ENCODE measurements around the gene CCDC144A. TPM values are rescaled to one million over a fixed set of nuclear protein-coding genes. Genes with fewer than 3 reads are reported as not detected.
"Not testable (repeated sequence)": the region's sequence is repeated elsewhere in the genome, so short reads cannot be mapped to it uniquely, and the experiment has no call there.

CCDC144A gene
- total RNA-seq, 4 donors from 2014 or later, result 0.13 to 7.4 (median 0.57) TPM

- TF ChIP-seq POLR2A (IDR thresholded peaks at IDR 0.05) (peak; percentile 78 to 88), CTCF (IDR thresholded peaks at IDR 0.05 in 4 of 5, conservative IDR thresholded peaks at IDR 0.05 in 1 of 5) (no peak)
- Histone ChIP-seq H3K27me3 (no peaks in the 10 kb centered on the region), H3K4me3 (peak within 1 kb of the TSS; percentile 66 to 93 (median 82)), H3K36me3 (no peaks in the 10 kb centered on the region), H3K27ac (peak within 1 kb of the TSS; percentile 93 to 99 (median 96)), H3K4me1 (peaks cover 0 to 4% of the 10 kb centered on the region in 2 donors), H3K9me3 (no peaks in the 10 kb centered on the region)
- peak; percentile 94 to 99 for DNase-seq
- intact Hi-C loops (cut with DNase I; ENCODE audit: low total_unique reads) (loop anchor here (2.0 to 5.0 kb wide), 3 partner anchors 65 to 216 kb away; no protein-coding TSS in a partner anchor), in situ Hi-C loops (cut with MboI; ENCODE audit: low sequenced_read_pairs in 4 of 4) (no loop called here)
- ATAC-seq, result peak; percentile 94
Observed at GRCh38 chr17:16653367-16654041, 36.5 kb upstream of the CCDC144A start, which contains the start of gene ZNF624. Gene ZNF624 (minus strand): TSS chr17:16653850.

GRCh38 chr17:16661217-16661616 lies 28.8 kb upstream of the CCDC144A start:
- Histone ChIP-seq H3K4me3 (no peak overlapping the region), H3K27me3 (peaks cover 0 to 9% (median 0%) of the 10 kb centered on the region in 3 donors), H3K4me1 (no peaks in the 10 kb centered on the region), H3K27ac (no peak overlapping the region), H3K36me3 (no peaks in the 10 kb centered on the region), H3K9me3 (no peaks in the 10 kb centered on the region)
- no peak for TF ChIP-seq CTCF (IDR thresholded peaks at IDR 0.05 in 4 of 5, conservative IDR thresholded peaks at IDR 0.05 in 1 of 5)
- TF ChIP-seq POLR2A (IDR thresholded peaks at IDR 0.05), result no peak
- in situ Hi-C loops (cut with MboI; ENCODE audit: low sequenced_read_pairs in 4 of 4) (no loop called here), intact Hi-C loops (cut with DNase I; ENCODE audit: low total_unique reads) (no loop called here)
- no peak for DNase-seq
- ATAC-seq, result no peak

GRCh38 chr17:16662936-16663335 lies 27.1 kb upstream of the CCDC144A start:
- Histone ChIP-seq H3K27me3 (peaks cover 4 to 21% (median 10%) of the 10 kb centered on the region in 3 donors), H3K36me3 (no peaks in the 10 kb centered on the region), H3K4me1 (peaks cover 0 to 8% of the 10 kb centered on the region in 2 donors), H3K27ac (no peak overlapping the region), H3K4me3 (no peak overlapping the region), H3K9me3 (no peaks in the 10 kb centered on the region)
- in situ Hi-C loops (cut with MboI; ENCODE audit: low sequenced_read_pairs in 4 of 4) (no loop called here), intact Hi-C loops (cut with DNase I; ENCODE audit: low total_unique reads) (no loop called here)
- no peak for DNase-seq
- ATAC-seq, result no peak
- TF ChIP-seq CTCF (IDR thresholded peaks at IDR 0.05 in 4 of 5, conservative IDR thresholded peaks at IDR 0.05 in 1 of 5) (no peak), POLR2A (IDR thresholded peaks at IDR 0.05) (no peak)

- H3K27ac ChIP-seq; in situ Hi-C loops (cut with MboI; ENCODE audit: low sequenced_read_pairs in 4 of 4); intact Hi-C loops (cut with DNase I; ENCODE audit: low total_unique reads); ATAC-seq; H3K9me3 ChIP-seq; H3K36me3 ChIP-seq; H3K4me1 ChIP-seq; DNase-seq: not testable (repeated sequence)
- Histone ChIP-seq H3K27me3 (peaks cover 21 to 41% (median 22%) of the 10 kb centered on the region in 3 donors), H3K4me3 (peak overlapping the region; percentile 44 to 59 (median 49))
Observed at GRCh38 chr17:16666553-16666906, 23.5 kb upstream of the CCDC144A start.

- DNase-seq; H3K36me3 ChIP-seq; H3K9me3 ChIP-seq; H3K27ac ChIP-seq; H3K4me1 ChIP-seq; ATAC-seq; in situ Hi-C loops (cut with MboI; ENCODE audit: low sequenced_read_pairs in 4 of 4); intact Hi-C loops (cut with DNase I; ENCODE audit: low total_unique reads): not testable (repeated sequence)
- Histone ChIP-seq H3K27me3 (peaks cover 21 to 41% (median 22%) of the 10 kb centered on the region in 3 donors), H3K4me3 (peak overlapping the region; percentile 44 to 59 (median 49))
Observed at GRCh38 chr17:16666907-16667636, 23.0 kb upstream of the CCDC144A start.
